ENCODE results near the gene SLC38A1.

- TF ChIP-seq, protein P1, sequence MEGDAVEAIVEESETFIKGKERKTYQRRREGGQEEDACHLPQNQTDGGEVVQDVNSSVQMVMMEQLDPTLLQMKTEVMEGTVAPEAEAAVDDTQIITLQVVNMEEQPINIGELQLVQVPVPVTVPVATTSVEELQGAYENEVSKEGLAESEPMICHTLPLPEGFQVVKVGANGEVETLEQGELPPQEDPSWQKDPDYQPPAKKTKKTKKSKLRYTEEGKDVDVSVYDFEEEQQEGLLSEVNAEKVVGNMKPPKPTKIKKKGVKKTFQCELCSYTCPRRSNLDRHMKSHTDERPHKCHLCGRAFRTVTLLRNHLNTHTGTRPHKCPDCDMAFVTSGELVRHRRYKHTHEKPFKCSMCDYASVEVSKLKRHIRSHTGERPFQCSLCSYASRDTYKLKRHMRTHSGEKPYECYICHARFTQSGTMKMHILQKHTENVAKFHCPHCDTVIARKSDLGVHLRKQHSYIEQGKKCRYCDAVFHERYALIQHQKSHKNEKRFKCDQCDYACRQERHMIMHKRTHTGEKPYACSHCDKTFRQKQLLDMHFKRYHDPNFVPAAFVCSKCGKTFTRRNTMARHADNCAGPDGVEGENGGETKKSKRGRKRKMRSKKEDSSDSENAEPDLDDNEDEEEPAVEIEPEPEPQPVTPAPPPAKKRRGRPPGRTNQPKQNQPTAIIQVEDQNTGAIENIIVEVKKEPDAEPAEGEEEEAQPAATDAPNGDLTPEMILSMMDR (IDR thresholded peaks at IDR 0.05; ENCODE audit: borderline replicate concordance, extremely low read depth, low read length, poor library complexity, severe bottlenecking), result peak; percentile 12
- TF ChIP-seq EZH2 (IDR thresholded peaks at IDR 0.05; ENCODE audit: borderline replicate concordance, low read depth, low read length, severe bottlenecking), result no peak
These were observed 24.0 kb upstream of the SLC38A1 start for GRCh38 chr12:46292754-46293402.
